HepG2 (cell line): ENCODE results near the gene CMA1. TPM values are rescaled to one million over a fixed set of nuclear protein-coding genes. Genes with fewer than 3 reads are reported as not detected.

ENCODE experiments used
- EEA1 ChIP-seq: sonication (generic); formaldehyde crosslinking; IDR thresholded peaks from 2 replicates; pipeline ENCODE4 v1.5.1; 2020; ENCODE audit warnings: mild to moderate bottlenecking, missing genetic modification reagents, borderline replicate concordance
- EED ChIP-seq: sonication (generic); formaldehyde crosslinking; IDR thresholded peaks from 2 replicates; pipeline ENCODE4 v1.5.0; 2020; ENCODE audit warnings: mild to moderate bottlenecking, missing genetic modification reagents
- HOXA7 ChIP-seq: sonication (generic); formaldehyde crosslinking; IDR thresholded peaks from 2 replicates; pipeline ENCODE4 v1.8.1; 2022; ENCODE audit warnings: mild to moderate bottlenecking, missing genetic modification reagents, moderate library complexity
- KLF6 ChIP-seq: IDR thresholded peaks from 2 replicates; pipeline ENCODE4 v1.8.0; 2016; ENCODE audit warnings: missing biosample characterization, missing genetic modification reagents
- MEIS2 ChIP-seq: sonication (generic); formaldehyde crosslinking; IDR thresholded peaks from 2 replicates; pipeline ENCODE4 v1.9.0; 2021; ENCODE audit warnings: mild to moderate bottlenecking, missing genetic modification reagents
- MXD4 ChIP-seq: IDR thresholded peaks from 2 replicates; pipeline ENCODE4 v1.6.1; 2016; ENCODE audit warnings: mild to moderate bottlenecking, missing biosample characterization, missing genetic modification reagents
- NCOR1 ChIP-seq: fragments of 200-600 bp; sonication (generic); IDR thresholded peaks from 2 replicates; pipeline ENCODE4 v1.7.0; 2017; ENCODE audit warnings: antibody characterized with exemption, low read length, borderline replicate concordance
- NFE2L2 ChIP-seq: fragments of 150-350 bp; IDR thresholded peaks from 2 replicates; pipeline ENCODE4 v1.6.1; 2014; ENCODE audit warnings: low read length
- PAF1 ChIP-seq: IDR thresholded peaks from 2 replicates; pipeline ENCODE4 v1.6.1; 2016; ENCODE audit warnings: missing genetic modification reagents, missing compliant biosample characterization
- RAD51 ChIP-seq: fragments of 450-650 bp; IDR thresholded peaks from 2 replicates; pipeline ENCODE4 v1.6.1; 2016; ENCODE audit warnings: borderline replicate concordance
- RBFOX2 ChIP-seq: fragments of 200-400 bp; formaldehyde crosslinking; IDR thresholded peaks from 2 replicates; pipeline ENCODE4 v1.6.1; 2017; ENCODE audit warnings: low read depth, mild to moderate bottlenecking, low read length
- SMARCC2 ChIP-seq: fragments of 450-650 bp; IDR thresholded peaks from 2 replicates; pipeline ENCODE4 v1.6.1; 2017; ENCODE audit warnings: antibody characterized with exemption, mild to moderate bottlenecking
- SP5 ChIP-seq: IDR thresholded peaks from 2 replicates; pipeline ENCODE4 v1.6.1; 2016; ENCODE audit warnings: low read depth, borderline replicate concordance
- SRSF4 ChIP-seq: fragments of 200-400 bp; formaldehyde crosslinking; IDR thresholded peaks from one replicate; pipeline ENCODE4 v1.6.1; 2018; ENCODE audit warnings: mild to moderate bottlenecking, low read depth, low read length, moderate library complexity; ENCODE audit not compliant: poor library complexity, severe bottlenecking
- ZFYVE20 ChIP-seq: sonication (generic); formaldehyde crosslinking; IDR thresholded peaks from 2 replicates; pipeline ENCODE4 v1.8.0; 2023; ENCODE audit warnings: low read depth, mild to moderate bottlenecking, moderate library complexity, missing genetic modification reagents, borderline replicate concordance
- ZNF3 ChIP-seq: IDR thresholded peaks from 2 replicates; pipeline ENCODE4 v1.7.0; 2017; ENCODE audit warnings: inconsistent platforms
- ZNF326 ChIP-seq: sonication (generic); formaldehyde crosslinking; IDR thresholded peaks from 2 replicates; pipeline ENCODE4 v1.4.0; 2020; ENCODE audit warnings: missing genetic modification reagents, borderline replicate concordance
- ZNF484 ChIP-seq: sonication (generic); formaldehyde crosslinking; IDR thresholded peaks from 2 replicates; pipeline ENCODE4 v1.5.1; 2020; ENCODE audit warnings: mild to moderate bottlenecking, low read depth, missing genetic modification reagents, borderline replicate concordance
- ZNF557 ChIP-seq: sonication (generic); formaldehyde crosslinking; IDR thresholded peaks from 2 replicates; pipeline ENCODE4 v1.4.0; 2020; ENCODE audit warnings: missing genetic modification reagents
- ZNF773 ChIP-seq: sonication (generic); formaldehyde crosslinking; IDR thresholded peaks from 2 replicates; pipeline ENCODE4 v1.4.0; 2020; ENCODE audit warnings: missing genetic modification reagents, borderline replicate concordance
- ZNF782 ChIP-seq: sonication (generic); formaldehyde crosslinking; IDR thresholded peaks from 2 replicates; pipeline ENCODE4 v1.4.0; 2020; ENCODE audit warnings: missing genetic modification reagents, mild to moderate bottlenecking, borderline replicate concordance
- polyA plus RNA-seq, 8 experiments: library from polyadenylated mRNA; depleted of rRNA in 3 of 8; stranded (reverse) in 7 of 8; unstranded in 1 of 8; fragments of >200 nt; fragmentation: Illumina TruSeq in 4 of 8; extraction: Trizol in 4 of 8; gene quantifications; 2 replicates each; pipeline versions ENCODE4 v1.2.1 to v1.2.3, GENCODE V29; 2011 to 2016; ENCODE audit warnings: low read depth in 4 of 8, missing spikeins in 1 of 8, mixed read lengths in 1 of 8; ENCODE audit not compliant: insufficient read depth in 1 of 8
- total RNA-seq, 5 experiments: library from RNA; depleted of rRNA; stranded (reverse); fragments of >200 nt; fragmentation: Illumina TruSeq; extraction: Trizol; gene quantifications; 2 replicates each; pipeline ENCODE4 v1.2.3, GENCODE V29; 2016; ENCODE audit warnings: low read depth in 1 of 5
- TF ChIP-seq, protein P1 (sequence below): sonication (generic); formaldehyde crosslinking; IDR thresholded peaks from 2 replicates; pipeline ENCODE4 v1.4.0; 2020; ENCODE audit warnings: low read depth, mild to moderate bottlenecking, missing genetic modification reagents
- TF ChIP-seq, protein P2 (sequence below): sonication (generic); formaldehyde crosslinking; IDR thresholded peaks from 2 replicates; pipeline ENCODE4 v1.4.0; 2020; ENCODE audit warnings: missing genetic modification reagents, low read depth, mild to moderate bottlenecking, borderline replicate concordance
- TF ChIP-seq, protein P3 (sequence below): sonication (generic); formaldehyde crosslinking; IDR thresholded peaks from 2 replicates; pipeline ENCODE4 v1.4.0; 2020; ENCODE audit warnings: mild to moderate bottlenecking, missing genetic modification reagents
- TF ChIP-seq, protein P4 (sequence below): sonication (generic); formaldehyde crosslinking; IDR thresholded peaks from 2 replicates; pipeline ENCODE4 v1.8.0; 2022; ENCODE audit warnings: missing genetic modification reagents, mild to moderate bottlenecking, inconsistent platforms, borderline replicate concordance

The CMA1 gene
- total and polyA plus RNA-seq, 2 of the 13 experiments (the other 11 are each of a cell fraction or from before 2014, with no cell fraction given) = not detected

DNA sequence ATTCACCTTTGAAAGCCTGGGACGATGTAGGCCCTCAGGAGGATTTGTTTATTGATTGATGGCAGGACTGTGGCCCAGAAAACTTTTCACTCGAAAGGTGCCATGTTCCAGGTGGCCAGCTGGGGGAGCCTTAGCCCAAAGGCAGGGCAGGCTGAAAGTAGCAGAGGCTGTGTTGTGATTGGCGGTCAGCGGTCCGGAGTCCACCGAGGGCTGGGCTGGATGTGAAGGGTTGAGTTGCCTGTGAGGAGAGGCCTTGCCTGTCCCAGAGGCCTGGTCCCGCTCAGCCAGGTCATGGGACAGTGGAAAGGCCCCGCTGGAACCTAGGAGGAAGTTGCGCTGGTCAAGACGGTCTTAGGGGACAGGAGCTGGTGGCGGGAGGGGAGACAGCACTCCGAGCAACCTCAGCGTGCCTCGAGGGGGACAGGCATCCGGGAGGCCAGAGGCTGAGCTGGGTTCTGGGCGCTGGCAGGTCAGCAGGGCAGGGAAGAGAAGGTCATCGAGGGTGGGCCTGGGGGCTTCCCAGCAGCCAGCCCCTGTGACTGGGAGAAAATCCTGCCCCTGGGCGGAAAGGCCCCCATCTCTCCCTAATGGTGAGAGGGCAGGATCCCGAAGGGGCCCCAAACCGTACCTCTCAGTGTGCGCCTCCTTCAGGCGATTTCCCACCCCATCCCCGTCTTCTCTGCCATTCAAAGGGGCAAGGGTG, 26.3 kb downstream of the CMA1 start (continued):
- TF ChIP-seq KLF6 (CRISPR knock-in tag) (peak; percentile 83; the same call in 1 of the 2 replicates), NFE2L2 (0 out of 2 replicates have a peak, but pooled peaks have one; percentile 2), SP5 (CRISPR knock-in tag) (peak; percentile 36; the same call in 1 of the 2 replicates), HOXA7 (CRISPR knock-in tag) (no peak), EEA1 (CRISPR knock-in tag) (no peak), ZFYVE20 (CRISPR knock-in tag) (no peak; the same call in 1 of the 2 replicates), ZNF3 (CRISPR knock-in tag) (no peak), ZNF484 (CRISPR knock-in tag) (0 out of 2 replicates have a peak, but pooled peaks have one; percentile 65), PAF1 (CRISPR knock-in tag) (no peak), MEIS2 (CRISPR knock-in tag) (peak; percentile 93; the same call in 1 of the 2 replicates), SRSF4 (no peak), ZNF773 (CRISPR knock-in tag) (0 out of 2 replicates have a peak, but pooled peaks have one; percentile 82), RBFOX2 (peak; percentile 43; the same call in 1 of the 2 replicates), ZNF557 (CRISPR knock-in tag) (peak; percentile 98), NCOR1 (peak; percentile 81), ZNF782 (CRISPR knock-in tag) (peak; percentile 98), SMARCC2 (no peak), RAD51 (no peak), ZNF326 (CRISPR knock-in tag) (no peak), EED (CRISPR knock-in tag) (peak; percentile 99), MXD4 (CRISPR knock-in tag) (0 out of 2 replicates have a peak, but pooled peaks have one; percentile 30)
- TF ChIP-seq, protein P1, sequence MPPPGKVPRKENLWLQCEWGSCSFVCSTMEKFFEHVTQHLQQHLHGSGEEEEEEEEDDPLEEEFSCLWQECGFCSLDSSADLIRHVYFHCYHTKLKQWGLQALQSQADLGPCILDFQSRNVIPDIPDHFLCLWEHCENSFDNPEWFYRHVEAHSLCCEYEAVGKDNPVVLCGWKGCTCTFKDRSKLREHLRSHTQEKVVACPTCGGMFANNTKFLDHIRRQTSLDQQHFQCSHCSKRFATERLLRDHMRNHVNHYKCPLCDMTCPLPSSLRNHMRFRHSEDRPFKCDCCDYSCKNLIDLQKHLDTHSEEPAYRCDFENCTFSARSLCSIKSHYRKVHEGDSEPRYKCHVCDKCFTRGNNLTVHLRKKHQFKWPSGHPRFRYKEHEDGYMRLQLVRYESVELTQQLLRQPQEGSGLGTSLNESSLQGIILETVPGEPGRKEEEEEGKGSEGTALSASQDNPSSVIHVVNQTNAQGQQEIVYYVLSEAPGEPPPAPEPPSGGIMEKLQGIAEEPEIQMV (CRISPR knock-in tag) = peak; percentile 94
- TF ChIP-seq, protein P2, sequence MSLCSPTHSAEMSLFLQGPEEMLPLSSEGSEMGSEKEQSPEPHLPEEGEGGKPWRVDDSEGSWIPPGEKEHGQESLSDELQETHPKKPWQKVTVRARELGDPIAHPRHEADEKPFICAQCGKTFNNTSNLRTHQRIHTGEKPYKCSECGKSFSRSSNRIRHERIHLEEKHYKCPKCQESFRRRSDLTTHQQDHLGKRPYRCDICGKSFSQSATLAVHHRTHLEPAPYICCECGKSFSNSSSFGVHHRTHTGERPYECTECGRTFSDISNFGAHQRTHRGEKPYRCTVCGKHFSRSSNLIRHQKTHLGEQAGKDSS (CRISPR knock-in tag) = peak; percentile 92; the same call in 1 of the 2 replicates
- TF ChIP-seq, protein P3, sequence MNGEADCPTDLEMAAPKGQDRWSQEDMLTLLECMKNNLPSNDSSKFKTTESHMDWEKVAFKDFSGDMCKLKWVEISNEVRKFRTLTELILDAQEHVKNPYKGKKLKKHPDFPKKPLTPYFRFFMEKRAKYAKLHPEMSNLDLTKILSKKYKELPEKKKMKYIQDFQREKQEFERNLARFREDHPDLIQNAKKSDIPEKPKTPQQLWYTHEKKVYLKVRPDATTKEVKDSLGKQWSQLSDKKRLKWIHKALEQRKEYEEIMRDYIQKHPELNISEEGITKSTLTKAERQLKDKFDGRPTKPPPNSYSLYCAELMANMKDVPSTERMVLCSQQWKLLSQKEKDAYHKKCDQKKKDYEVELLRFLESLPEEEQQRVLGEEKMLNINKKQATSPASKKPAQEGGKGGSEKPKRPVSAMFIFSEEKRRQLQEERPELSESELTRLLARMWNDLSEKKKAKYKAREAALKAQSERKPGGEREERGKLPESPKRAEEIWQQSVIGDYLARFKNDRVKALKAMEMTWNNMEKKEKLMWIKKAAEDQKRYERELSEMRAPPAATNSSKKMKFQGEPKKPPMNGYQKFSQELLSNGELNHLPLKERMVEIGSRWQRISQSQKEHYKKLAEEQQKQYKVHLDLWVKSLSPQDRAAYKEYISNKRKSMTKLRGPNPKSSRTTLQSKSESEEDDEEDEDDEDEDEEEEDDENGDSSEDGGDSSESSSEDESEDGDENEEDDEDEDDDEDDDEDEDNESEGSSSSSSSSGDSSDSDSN = peak; percentile 88
- TF ChIP-seq, protein P4, sequence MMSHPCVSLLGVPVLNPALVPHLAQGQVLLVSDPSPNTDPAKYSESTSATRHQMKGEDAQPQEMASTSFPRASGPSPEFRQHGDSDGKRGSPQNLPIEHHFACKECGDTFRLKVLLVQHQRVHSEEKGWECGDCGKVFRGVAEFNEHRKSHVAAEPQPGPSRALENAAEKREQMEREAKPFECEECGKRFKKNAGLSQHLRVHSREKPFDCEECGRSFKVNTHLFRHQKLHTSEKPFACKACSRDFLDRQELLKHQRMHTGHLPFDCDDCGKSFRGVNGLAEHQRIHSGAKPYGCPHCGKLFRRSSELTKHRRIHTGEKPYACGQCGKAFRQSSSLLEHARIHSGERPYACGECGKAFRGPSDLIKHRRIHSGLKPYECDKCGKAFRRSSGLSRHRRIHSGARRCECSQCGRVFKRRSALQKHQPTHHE (CRISPR knock-in tag) = peak; percentile 83; the same call in 1 of the 2 replicates
